ENCODE results near the gene FAM171A1.

DNA sequence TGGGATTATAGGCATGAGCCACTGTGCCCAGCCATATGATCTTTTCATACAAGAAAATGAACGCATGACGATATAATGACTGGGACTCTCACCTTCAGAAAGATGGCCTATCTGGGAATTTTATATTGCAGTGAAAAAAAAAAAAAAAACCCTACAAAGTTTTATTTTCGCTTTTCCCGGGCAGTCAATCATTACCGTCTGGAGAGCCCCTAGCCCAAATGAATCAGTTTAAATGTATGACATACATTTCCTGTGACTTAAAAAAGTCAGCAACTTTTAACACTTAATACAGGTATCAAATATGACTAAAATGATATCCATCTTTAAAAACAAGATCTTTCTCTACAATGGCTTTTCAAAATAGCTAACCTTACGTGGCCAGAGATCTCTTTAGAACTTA is 154.4 kb downstream of the FAM171A1 start:
- TF ChIP-seq, protein P1, sequence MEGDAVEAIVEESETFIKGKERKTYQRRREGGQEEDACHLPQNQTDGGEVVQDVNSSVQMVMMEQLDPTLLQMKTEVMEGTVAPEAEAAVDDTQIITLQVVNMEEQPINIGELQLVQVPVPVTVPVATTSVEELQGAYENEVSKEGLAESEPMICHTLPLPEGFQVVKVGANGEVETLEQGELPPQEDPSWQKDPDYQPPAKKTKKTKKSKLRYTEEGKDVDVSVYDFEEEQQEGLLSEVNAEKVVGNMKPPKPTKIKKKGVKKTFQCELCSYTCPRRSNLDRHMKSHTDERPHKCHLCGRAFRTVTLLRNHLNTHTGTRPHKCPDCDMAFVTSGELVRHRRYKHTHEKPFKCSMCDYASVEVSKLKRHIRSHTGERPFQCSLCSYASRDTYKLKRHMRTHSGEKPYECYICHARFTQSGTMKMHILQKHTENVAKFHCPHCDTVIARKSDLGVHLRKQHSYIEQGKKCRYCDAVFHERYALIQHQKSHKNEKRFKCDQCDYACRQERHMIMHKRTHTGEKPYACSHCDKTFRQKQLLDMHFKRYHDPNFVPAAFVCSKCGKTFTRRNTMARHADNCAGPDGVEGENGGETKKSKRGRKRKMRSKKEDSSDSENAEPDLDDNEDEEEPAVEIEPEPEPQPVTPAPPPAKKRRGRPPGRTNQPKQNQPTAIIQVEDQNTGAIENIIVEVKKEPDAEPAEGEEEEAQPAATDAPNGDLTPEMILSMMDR (conservative IDR thresholded peaks at IDR 0.05; ENCODE audit: low read depth, low read length): no peak
- TF ChIP-seq EZH2 (IDR thresholded peaks at IDR 0.05; ENCODE audit: borderline replicate concordance, low read depth, low read length, poor library complexity, severe bottlenecking): no peak
